ENCODE results near the gene GNB1L. TPM values are rescaled to one million over a fixed set of nuclear protein-coding genes. Genes with fewer than 3 reads are reported as not detected.

Gene GNB1L
- total and polyA plus RNA-seq, 9 of the 15 experiments (the other 6 are each of a cell fraction or from before 2014, with no cell fraction given), result 0.56 to 50.5 (median 10.2) TPM

- TF ChIP-seq LEF1 (IDR thresholded peaks at IDR 0.05) (no peak), CEBPZ (IDR thresholded peaks at IDR 0.05; ENCODE audit: borderline replicate concordance, low read depth, low read length) (no peak), ZFP91 (CRISPR knock-in tag; IDR thresholded peaks at IDR 0.05) (no peak), ZNF75A (CRISPR knock-in tag; IDR thresholded peaks at IDR 0.05) (no peak), MEF2A (IDR thresholded peaks at IDR 0.05; ENCODE audit: control insufficient read depth, low read depth, low read length) (no peak), MCM2 (IDR thresholded peaks at IDR 0.05; ENCODE audit: low read depth) (no peak), ZSCAN32 (CRISPR knock-in tag; IDR thresholded peaks at IDR 0.05) (0 out of 2 replicates have a peak, but pooled peaks have one; percentile 58), ZNF146 (CRISPR knock-in tag; IDR thresholded peaks at IDR 0.05; ENCODE audit: unreplicated experiment) (peak; percentile 2), ZNF239 (CRISPR knock-in tag; IDR thresholded peaks at IDR 0.05) (no peak), PBX2 (CRISPR knock-in tag; IDR thresholded peaks at IDR 0.05; ENCODE audit: low read depth) (no peak), PBX2 (tag; conservative IDR thresholded peaks at IDR 0.05; ENCODE audit: low read depth) (no peak), FOXP1 (CRISPR knock-in tag; IDR thresholded peaks at IDR 0.05) (no peak), SREBF1 (IDR thresholded peaks at IDR 0.05; ENCODE audit: borderline replicate concordance, low read depth, low read length) (no peak), ZNF274 (IDR thresholded peaks at IDR 0.05; ENCODE audit: borderline replicate concordance, low read depth, low read length) (no peak), NFATC3 (IDR thresholded peaks at IDR 0.05) (no peak), TCF7 (IDR thresholded peaks at IDR 0.05; ENCODE audit: borderline replicate concordance) (no peak), BCOR (IDR thresholded peaks at IDR 0.05) (no peak; the same call in 1 of the 2 replicates), HMG20B (CRISPR knock-in tag; IDR thresholded peaks at IDR 0.05) (no peak), BDP1 (IDR thresholded peaks at IDR 0.05; ENCODE audit: insufficient read depth, insufficient read length) (no peak), MXI1 (IDR thresholded peaks at IDR 0.05; ENCODE audit: low read depth, low read length) (no peak)
Measured at GRCh38 chr22:19766511-19767426, 87.9 kb downstream of the GNB1L start (continued).
